Thymus (tissue), 11 donors: ENCODE data around the gene BMPER. TPM values are rescaled to one million over a fixed set of nuclear protein-coding genes. Genes with fewer than 3 reads are reported as not detected.
A peak's percentile ranks its signal among the peaks of the same experiment; 100 is the strongest.

Source experiments
- DNase-seq, 9 donors: peaks; one replicate each; pipeline ENCODE4 v3.0.0-alpha.2; 2013; ENCODE audit warnings: low spot score in 9 of 9, low read depth in 6 of 9, missing footprints in 1 of 9
- H3K27ac ChIP-seq, 2 donors: one replicate each; pipeline ENCODE4 v1.5.1; 2013; ENCODE audit warnings: control low read depth in 1 of 2, low read depth in 1 of 2, low read length in 1 of 2, mild to moderate bottlenecking in 1 of 2, moderate library complexity in 1 of 2
- H3K27me3 ChIP-seq, 2 donors: one replicate each; pipeline ENCODE4 v1.5.1; 2013; ENCODE audit warnings: low read length in 1 of 2; ENCODE audit not compliant: control insufficient read depth in 2 of 2, insufficient read depth in 1 of 2
- H3K36me3 ChIP-seq, 2 donors: one replicate each; pipeline ENCODE4 v1.5.1; 2013; ENCODE audit warnings: low read length in 1 of 2, mild to moderate bottlenecking in 1 of 2, moderate library complexity in 1 of 2; ENCODE audit not compliant: control insufficient read depth in 2 of 2, insufficient read depth in 2 of 2
- H3K4me1 ChIP-seq, 2 donors: one replicate each; pipeline ENCODE4 v1.5.1; 2013; ENCODE audit warnings: low read length in 2 of 2; ENCODE audit not compliant: control insufficient read depth in 2 of 2, insufficient read depth in 2 of 2
- H3K4me3 ChIP-seq, 2 donors: one replicate each; pipeline ENCODE4 v1.5.1; 2013; ENCODE audit warnings: low read length in 2 of 2, control low read depth in 1 of 2, mild to moderate bottlenecking in 1 of 2
- H3K9me3 ChIP-seq, 2 donors: one replicate each; pipeline ENCODE4 v1.5.1; 2013; ENCODE audit warnings: low read length in 1 of 2, mild to moderate bottlenecking in 1 of 2; ENCODE audit not compliant: control insufficient read depth in 2 of 2, insufficient read depth in 1 of 2
- WGBS: extraction: QIAGEN DNeasy Blood & Tissue Kit; methylation state at CpG from one replicate; pipeline ENCODE4 v1.1.7; 2013; 5-methylcytosine and 5-hydroxymethylcytosine counted together
- polyA plus RNA-seq: library from polyadenylated mRNA; stranded (reverse); fragments of 200-250 nt; gene quantifications from one replicate; pipeline ENCODE4 v1.2.3, GENCODE V29; 2013
- total RNA-seq: library from RNA; stranded (reverse); fragments of 120-200 nt; gene quantifications from one replicate; pipeline ENCODE4 v1.2.4, GENCODE V29; 2013
- donor health status: healthy.

BMPER gene
- total and polyA plus RNA-seq, 2 donors, result 1.0 to 4.5 TPM

GRCh38 chr7:34115503-34115902, 210.2 kb downstream of the BMPER start:
- Histone ChIP-seq H3K27me3 (no peaks in the 10 kb centered on the region), H3K4me3 (no peak overlapping the region), H3K9me3 (peaks cover 0 to 3% of the 10 kb centered on the region in 2 donors), H3K4me1 (no peaks in the 10 kb centered on the region), H3K27ac (no peak overlapping the region), H3K36me3 (no peaks in the 10 kb centered on the region)
- DNase-seq, result no peak
- 98% methylated on average over 1 of the region's 1 CpG for whole genome bisulfite sequencing

DNA sequence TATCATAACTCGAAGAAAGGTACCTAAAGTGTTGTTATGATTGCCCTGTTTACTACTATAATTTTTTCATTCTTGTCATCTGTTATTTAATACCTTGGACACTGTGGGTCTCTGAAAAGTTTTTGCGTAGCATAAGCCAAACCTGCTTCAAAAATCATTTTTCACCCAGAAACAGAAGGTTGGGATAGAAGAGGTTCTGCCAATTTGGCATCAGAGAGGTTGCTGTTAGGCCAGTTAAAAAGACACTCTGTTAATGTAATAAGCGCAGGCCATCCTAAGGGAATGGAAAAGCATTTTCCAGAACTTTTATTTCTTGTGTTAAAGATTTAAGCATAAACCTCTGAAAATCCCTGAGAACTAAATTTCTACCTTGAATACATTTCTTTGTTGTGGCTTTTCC, 212.2 kb downstream of the BMPER start:
- Histone ChIP-seq H3K4me3 (no peak overlapping the region), H3K9me3 (peaks cover 0 to 5% of the 10 kb centered on the region in 2 donors), H3K36me3 (no peaks in the 10 kb centered on the region), H3K27ac (no peak overlapping the region), H3K27me3 (no peaks in the 10 kb centered on the region), H3K4me1 (no peaks in the 10 kb centered on the region)
- WGBS, result 95% methylated on average over 3 of the region's 3 CpGs
- DNase-seq, result no peak

- H3K27ac ChIP-seq, result no peak overlapping the region
- H3K4me3 ChIP-seq, result no peak overlapping the region
- H3K9me3 ChIP-seq, result peaks cover 0 to 5% of the 10 kb centered on the region in 2 donors
- H3K27me3 ChIP-seq, result no peaks in the 10 kb centered on the region
- 87% methylated on average over 1 of the region's 1 CpG for WGBS
- no peaks in the 10 kb centered on the region for H3K36me3 ChIP-seq
- DNase-seq, result no peak
- H3K4me1 ChIP-seq, result no peaks in the 10 kb centered on the region
Observed at GRCh38 chr7:34121366-34121765, 216.0 kb downstream of the BMPER start.

DNA sequence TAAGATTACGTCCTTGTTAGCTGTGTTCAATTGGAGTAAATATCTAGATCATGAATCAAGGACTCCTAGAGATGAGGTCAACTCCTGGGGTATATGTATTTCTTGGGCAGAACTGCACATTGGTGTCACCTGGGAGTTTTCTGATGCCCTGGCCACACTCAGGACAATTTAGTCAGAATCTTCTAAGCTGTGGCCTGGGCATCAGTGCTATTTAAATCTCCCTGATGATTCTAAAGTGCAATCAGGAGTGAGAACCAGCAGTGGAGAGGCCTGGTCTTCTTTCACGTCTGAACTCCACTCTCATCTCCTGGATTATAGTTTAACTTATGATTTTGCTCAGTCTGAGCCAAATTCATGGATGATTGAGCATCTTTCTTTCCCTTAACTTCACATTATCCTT, 218.0 kb downstream of the BMPER start:
- WGBS, result 77% methylated on average over 2 of the region's 2 CpGs

DNA sequence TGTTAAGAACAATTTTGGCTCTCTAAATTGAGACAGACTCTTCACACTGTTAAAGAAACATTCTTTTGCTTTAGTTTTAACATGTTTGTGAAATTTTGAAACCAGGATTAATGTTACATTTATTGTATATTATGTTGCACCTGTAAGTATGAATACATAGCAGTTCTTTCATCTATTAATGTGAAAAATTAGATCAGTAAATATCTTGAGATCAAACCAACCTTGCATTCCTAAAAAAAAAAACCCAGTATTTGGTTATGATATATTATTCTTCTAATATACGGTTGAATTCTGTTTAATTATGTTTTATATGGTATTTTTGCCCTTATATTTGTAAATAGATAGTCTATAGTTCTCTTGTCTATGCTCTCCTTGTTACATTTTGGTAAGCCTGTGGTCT, 219.4 kb downstream of the BMPER start:
- 0% methylated on average over 1 of the region's 1 CpG for WGBS
- Histone ChIP-seq H3K4me1 (no peaks in the 10 kb centered on the region), H3K9me3 (peaks cover 0 to 5% of the 10 kb centered on the region in 2 donors), H3K27me3 (no peaks in the 10 kb centered on the region), H3K27ac (no peak overlapping the region), H3K36me3 (no peaks in the 10 kb centered on the region), H3K4me3 (no peak overlapping the region)
- DNase-seq, result no peak

More for the DNA sequence above, 218.0 kb downstream of the BMPER start:
- Histone ChIP-seq H3K9me3 (peaks cover 0 to 5% of the 10 kb centered on the region in 2 donors), H3K36me3 (no peaks in the 10 kb centered on the region), H3K27me3 (no peaks in the 10 kb centered on the region), H3K27ac (no peak overlapping the region), H3K4me3 (no peak overlapping the region), H3K4me1 (no peaks in the 10 kb centered on the region)
- no peak for DNase-seq

DNA sequence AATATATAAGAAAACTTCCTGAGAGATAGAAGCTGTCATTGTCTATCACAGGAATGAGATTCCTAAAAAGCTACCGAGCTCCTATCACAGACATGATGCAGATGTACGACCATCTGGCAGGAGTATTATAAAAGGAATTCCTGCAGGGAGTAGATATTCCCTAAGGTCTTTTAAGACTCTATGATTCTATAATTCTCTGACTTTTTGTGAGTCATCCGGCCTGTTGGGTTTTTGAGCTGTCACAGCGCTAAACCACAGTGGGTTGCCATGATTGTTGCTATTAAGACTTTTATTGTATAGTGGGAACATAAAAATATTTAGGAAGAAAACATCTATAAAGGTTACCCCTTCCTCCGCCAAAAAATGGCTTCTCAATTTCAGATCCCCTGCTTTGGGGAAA, 223.4 kb downstream of the BMPER start:
- Histone ChIP-seq H3K9me3 (no peaks in the 10 kb centered on the region), H3K27ac (no peak overlapping the region), H3K27me3 (no peaks in the 10 kb centered on the region), H3K4me3 (no peak overlapping the region), H3K36me3 (no peaks in the 10 kb centered on the region), H3K4me1 (peaks cover 0 to 5% of the 10 kb centered on the region in 2 donors)
- WGBS, result 96% methylated on average over 5 of the region's 5 CpGs
- DNase-seq, result no peak

DNA sequence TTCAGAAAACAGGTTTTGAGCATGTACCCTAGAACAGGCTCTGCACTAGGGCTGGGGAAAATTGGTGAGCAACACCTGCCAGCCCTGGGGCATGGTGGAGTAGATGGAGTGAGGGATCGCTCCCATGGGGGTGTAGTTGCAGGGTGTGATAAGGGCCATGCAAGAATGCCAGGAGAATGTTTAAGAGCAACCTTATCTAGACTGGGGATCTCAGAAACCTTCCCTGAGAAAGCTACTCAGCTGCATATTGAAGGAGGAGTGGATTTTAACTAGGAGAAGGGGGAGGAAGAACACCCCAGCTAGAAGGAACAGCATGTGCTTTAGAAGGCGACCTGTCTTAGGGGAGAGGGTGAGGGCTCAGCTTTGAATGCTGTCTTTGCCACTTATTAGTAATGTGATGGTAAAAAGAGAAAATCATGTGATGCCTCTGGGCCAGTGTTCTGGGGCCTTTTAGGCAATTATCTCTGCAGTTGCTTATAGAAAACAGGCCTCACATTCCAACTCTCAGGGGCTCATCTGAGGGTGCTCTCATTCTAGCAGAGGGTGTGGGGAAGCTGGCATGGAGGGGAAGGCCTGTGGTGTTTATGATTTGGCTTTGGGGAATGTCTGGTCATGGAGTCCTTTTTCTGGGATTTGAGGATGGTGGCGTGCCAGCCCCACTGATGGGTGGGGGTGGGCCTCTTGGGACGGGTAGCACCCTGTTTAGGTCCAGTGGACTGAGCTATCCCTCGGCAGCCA, 225.4 kb downstream of the BMPER start:
- Histone ChIP-seq H3K36me3 (no peaks in the 10 kb centered on the region), H3K27ac (no peak overlapping the region), H3K27me3 (no peaks in the 10 kb centered on the region), H3K9me3 (no peaks in the 10 kb centered on the region), H3K4me1 (peaks cover 0 to 5% of the 10 kb centered on the region in 2 donors), H3K4me3 (no peak overlapping the region)
- 94% methylated on average over 5 of the region's 5 CpGs for WGBS
- no peak for DNase-seq

GRCh38 chr7:34131371-34131770, 226.0 kb downstream of the BMPER start:
- DNase-seq, result no peak
- no peaks in the 10 kb centered on the region for H3K36me3 ChIP-seq
- H3K9me3 ChIP-seq, result no peaks in the 10 kb centered on the region
- peaks cover 0 to 5% of the 10 kb centered on the region in 2 donors for H3K4me1 ChIP-seq
- 83% methylated on average over 9 of the region's 9 CpGs for WGBS
- no peak overlapping the region for H3K4me3 ChIP-seq
- no peak overlapping the region for H3K27ac ChIP-seq
- H3K27me3 ChIP-seq, result no peaks in the 10 kb centered on the region

DNA sequence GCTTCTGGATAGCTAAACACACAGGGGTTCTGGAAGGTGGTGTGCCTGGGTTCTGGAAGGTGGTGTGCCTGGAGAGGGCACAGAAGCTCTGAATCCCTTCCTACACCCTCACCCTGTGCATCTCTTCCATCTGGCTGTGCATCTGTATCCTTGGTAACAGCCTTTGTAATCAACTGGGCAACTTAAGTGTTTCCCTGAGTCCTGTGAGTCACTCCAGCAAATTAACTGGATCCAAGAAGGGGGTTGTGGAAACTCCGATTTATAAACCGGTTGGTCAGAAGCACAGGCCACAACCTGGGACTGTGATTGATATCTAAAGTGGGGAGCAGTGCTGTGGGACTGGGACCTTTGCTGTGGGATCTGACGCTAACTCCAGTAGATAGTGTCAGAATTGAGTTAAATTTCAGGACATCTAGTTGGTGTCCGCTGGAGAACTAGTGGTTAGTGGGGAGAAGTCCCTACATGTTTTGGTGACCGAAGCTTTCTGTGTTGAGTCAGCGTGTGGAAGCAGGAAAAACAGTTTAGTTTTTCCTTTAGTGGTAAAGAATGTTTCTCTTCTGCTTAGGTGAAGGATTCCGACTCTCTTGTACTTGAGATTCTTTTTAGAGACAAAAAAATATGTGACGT, 228.1 kb downstream of the BMPER start:
- DNase-seq, result no peak
- H3K27me3 ChIP-seq, result no peaks in the 10 kb centered on the region
- peak overlapping the region in 1 of 2 donors; percentile 68 for H3K27ac ChIP-seq
- no peak overlapping the region for H3K4me3 ChIP-seq
- H3K4me1 ChIP-seq, result peaks cover 0 to 5% of the 10 kb centered on the region in 2 donors
- H3K9me3 ChIP-seq, result no peaks in the 10 kb centered on the region
- WGBS, result 91% methylated on average over 8 of the region's 8 CpGs
- no peaks in the 10 kb centered on the region for H3K36me3 ChIP-seq
